ENCODE data around the gene L3MBTL4. TPM values are rescaled to one million over a fixed set of nuclear protein-coding genes. Genes with fewer than 3 reads are reported as not detected.

The L3MBTL4 gene
- total RNA-seq, 1 experiment from 2014 or later: not detected

GRCh38 chr18:5992381-5992780, 422.3 kb downstream of the L3MBTL4 start:
- H3K4me1 ChIP-seq (ENCODE audit: insufficient read depth, low read length, poor library complexity, severe bottlenecking): no peaks in the 10 kb centered on the region
- TF ChIP-seq, protein P1, sequence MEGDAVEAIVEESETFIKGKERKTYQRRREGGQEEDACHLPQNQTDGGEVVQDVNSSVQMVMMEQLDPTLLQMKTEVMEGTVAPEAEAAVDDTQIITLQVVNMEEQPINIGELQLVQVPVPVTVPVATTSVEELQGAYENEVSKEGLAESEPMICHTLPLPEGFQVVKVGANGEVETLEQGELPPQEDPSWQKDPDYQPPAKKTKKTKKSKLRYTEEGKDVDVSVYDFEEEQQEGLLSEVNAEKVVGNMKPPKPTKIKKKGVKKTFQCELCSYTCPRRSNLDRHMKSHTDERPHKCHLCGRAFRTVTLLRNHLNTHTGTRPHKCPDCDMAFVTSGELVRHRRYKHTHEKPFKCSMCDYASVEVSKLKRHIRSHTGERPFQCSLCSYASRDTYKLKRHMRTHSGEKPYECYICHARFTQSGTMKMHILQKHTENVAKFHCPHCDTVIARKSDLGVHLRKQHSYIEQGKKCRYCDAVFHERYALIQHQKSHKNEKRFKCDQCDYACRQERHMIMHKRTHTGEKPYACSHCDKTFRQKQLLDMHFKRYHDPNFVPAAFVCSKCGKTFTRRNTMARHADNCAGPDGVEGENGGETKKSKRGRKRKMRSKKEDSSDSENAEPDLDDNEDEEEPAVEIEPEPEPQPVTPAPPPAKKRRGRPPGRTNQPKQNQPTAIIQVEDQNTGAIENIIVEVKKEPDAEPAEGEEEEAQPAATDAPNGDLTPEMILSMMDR (conservative IDR thresholded peaks at IDR 0.05; ENCODE audit: low read depth, low read length): no peak
- TF ChIP-seq EZH2 (IDR thresholded peaks at IDR 0.05; ENCODE audit: borderline replicate concordance, low read depth, low read length, poor library complexity, severe bottlenecking): no peak
- H3K27me3 ChIP-seq (replicated peaks; ENCODE audit: insufficient read depth, low read depth, low read length, poor library complexity): no peaks in the 10 kb centered on the region
- no peaks in the 10 kb centered on the region for H3K36me3 ChIP-seq (ENCODE audit: insufficient read depth, low read length, poor library complexity, severe bottlenecking)
- intact Hi-C loops (cut with micrococcal nuclease; ENCODE audit: unreplicated experiment): no loop called here
- peaks cover 35% of the 10 kb centered on the region for H3K9me3 ChIP-seq (ENCODE audit: low read depth, low read length, poor library complexity, severe bottlenecking)
- no peak overlapping the region for H3K27ac ChIP-seq (ENCODE audit: low read depth, low read length, poor library complexity, severe bottlenecking)
- no peak overlapping the region for H3K4me3 ChIP-seq (ENCODE audit: low read depth, low read length, poor library complexity, severe bottlenecking)
- DNase-seq (ENCODE audit: low spot score): no peak
- no TSS peak for BruUV-seq (replicated peaks)
- CTCF ChIA-PET: no interaction called here
- POLR2A ChIA-PET (ENCODE audit: low non-redundant PET): no interaction called here

DNA sequence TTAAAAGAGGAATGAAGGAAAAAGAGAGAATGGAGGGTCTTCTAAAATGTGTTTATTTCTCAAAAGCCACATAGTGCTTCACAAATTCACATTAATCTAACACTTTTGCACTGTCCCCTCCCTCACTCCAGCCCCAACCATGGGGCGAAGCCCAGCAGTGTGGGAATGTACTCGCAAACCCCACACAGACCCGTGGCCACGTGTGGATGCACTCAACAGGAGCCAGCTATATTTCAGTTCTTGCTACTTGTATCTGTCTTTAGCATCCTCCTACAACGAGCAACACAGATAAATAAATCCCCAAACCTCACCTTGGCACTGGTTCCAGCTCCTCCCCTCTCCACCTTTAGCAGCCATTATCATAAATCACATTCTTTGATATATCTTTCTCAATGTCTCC, 427.5 kb downstream of the L3MBTL4 start:
- Histone ChIP-seq H3K4me1 (ENCODE audit: insufficient read depth, low read length, poor library complexity, severe bottlenecking) (no peaks in the 10 kb centered on the region), H3K27ac (ENCODE audit: low read depth, low read length, poor library complexity, severe bottlenecking) (no peak overlapping the region), H3K4me3 (ENCODE audit: low read depth, low read length, poor library complexity, severe bottlenecking) (no peak overlapping the region), H3K27me3 (replicated peaks; ENCODE audit: insufficient read depth, low read depth, low read length, poor library complexity) (no peaks in the 10 kb centered on the region), H3K9me3 (ENCODE audit: low read depth, low read length, poor library complexity, severe bottlenecking) (peaks cover 38% of the 10 kb centered on the region), H3K36me3 (ENCODE audit: insufficient read depth, low read length, poor library complexity, severe bottlenecking) (no peaks in the 10 kb centered on the region)
- no peak for DNase-seq (ENCODE audit: low spot score)
- BruUV-seq (replicated peaks): no TSS peak
- TF ChIP-seq, protein P1 (conservative IDR thresholded peaks at IDR 0.05; ENCODE audit: low read depth, low read length): no peak
- TF ChIP-seq EZH2 (IDR thresholded peaks at IDR 0.05; ENCODE audit: borderline replicate concordance, low read depth, low read length, poor library complexity, severe bottlenecking): no peak
- intact Hi-C loops (cut with micrococcal nuclease; ENCODE audit: unreplicated experiment): no loop called here
- POLR2A ChIA-PET (ENCODE audit: low non-redundant PET): no interaction called here
- CTCF ChIA-PET: no interaction called here

- Histone ChIP-seq H3K36me3 (ENCODE audit: insufficient read depth, low read length, poor library complexity, severe bottlenecking) (no peaks in the 10 kb centered on the region), H3K9me3 (ENCODE audit: low read depth, low read length, poor library complexity, severe bottlenecking) (peaks cover 37% of the 10 kb centered on the region), H3K4me1 (ENCODE audit: insufficient read depth, low read length, poor library complexity, severe bottlenecking) (no peaks in the 10 kb centered on the region), H3K27me3 (replicated peaks; ENCODE audit: insufficient read depth, low read depth, low read length, poor library complexity) (no peaks in the 10 kb centered on the region), H3K27ac (ENCODE audit: low read depth, low read length, poor library complexity, severe bottlenecking) (no peak overlapping the region), H3K4me3 (ENCODE audit: low read depth, low read length, poor library complexity, severe bottlenecking) (no peak overlapping the region)
- intact Hi-C loops (cut with micrococcal nuclease; ENCODE audit: unreplicated experiment): no loop called here
- ChIA-PET POLR2A (ENCODE audit: low non-redundant PET) (no interaction called here), CTCF (no interaction called here)
- no peak for TF ChIP-seq EZH2 (IDR thresholded peaks at IDR 0.05; ENCODE audit: borderline replicate concordance, low read depth, low read length, poor library complexity, severe bottlenecking)
- TF ChIP-seq, protein P1 (conservative IDR thresholded peaks at IDR 0.05; ENCODE audit: low read depth, low read length): no peak
- no peak for DNase-seq (ENCODE audit: low spot score)
- no TSS peak for BruUV-seq (replicated peaks)
Observed at GRCh38 chr18:5986257-5986931, 428.3 kb downstream of the L3MBTL4 start.
